Stomach (tissue), 4 donors: ENCODE data around the gene DYNC1LI1.

ENCODE experiments used
- POLR2A ChIP-seq, 4 donors: fragments of 450-650 bp; IDR thresholded peaks; one replicate each; pipeline ENCODE4 v1.6.1; 2016; ENCODE audit warnings: antibody characterized with exemption in 4 of 4, control low read depth in 2 of 4, mild to moderate bottlenecking in 1 of 4, moderate library complexity in 1 of 4
- TF ChIP-seq, protein P1 (sequence below), 7 experiments: fragments of 450-650 bp in 4 of 7; fragments of 200-600 bp in 3 of 7; sonication (generic) in 3 of 7; IDR thresholded peaks; one replicate each; pipeline ENCODE4 v1.5.1; 2016 to 2019; ENCODE audit warnings: antibody characterized with exemption in 7 of 7, control low read depth in 2 of 7, mild to moderate bottlenecking in 1 of 7

DNA sequence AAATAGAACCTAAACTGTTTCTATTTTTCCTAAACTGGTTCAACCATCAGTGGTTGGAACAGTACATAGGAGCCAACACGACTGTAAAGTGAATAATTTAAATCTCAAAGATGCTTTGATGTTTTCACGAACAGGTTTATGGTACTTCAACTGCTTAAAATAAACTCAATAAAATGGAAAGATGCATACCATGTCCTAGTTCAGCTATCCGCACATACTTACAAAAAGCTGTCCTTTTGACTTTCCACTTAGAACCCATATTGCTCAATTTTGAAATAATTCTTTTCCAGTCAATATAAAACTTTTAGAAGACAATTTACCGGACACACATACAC is 68.9 kb downstream of the DYNC1LI1 start:
- TF ChIP-seq, protein P1, sequence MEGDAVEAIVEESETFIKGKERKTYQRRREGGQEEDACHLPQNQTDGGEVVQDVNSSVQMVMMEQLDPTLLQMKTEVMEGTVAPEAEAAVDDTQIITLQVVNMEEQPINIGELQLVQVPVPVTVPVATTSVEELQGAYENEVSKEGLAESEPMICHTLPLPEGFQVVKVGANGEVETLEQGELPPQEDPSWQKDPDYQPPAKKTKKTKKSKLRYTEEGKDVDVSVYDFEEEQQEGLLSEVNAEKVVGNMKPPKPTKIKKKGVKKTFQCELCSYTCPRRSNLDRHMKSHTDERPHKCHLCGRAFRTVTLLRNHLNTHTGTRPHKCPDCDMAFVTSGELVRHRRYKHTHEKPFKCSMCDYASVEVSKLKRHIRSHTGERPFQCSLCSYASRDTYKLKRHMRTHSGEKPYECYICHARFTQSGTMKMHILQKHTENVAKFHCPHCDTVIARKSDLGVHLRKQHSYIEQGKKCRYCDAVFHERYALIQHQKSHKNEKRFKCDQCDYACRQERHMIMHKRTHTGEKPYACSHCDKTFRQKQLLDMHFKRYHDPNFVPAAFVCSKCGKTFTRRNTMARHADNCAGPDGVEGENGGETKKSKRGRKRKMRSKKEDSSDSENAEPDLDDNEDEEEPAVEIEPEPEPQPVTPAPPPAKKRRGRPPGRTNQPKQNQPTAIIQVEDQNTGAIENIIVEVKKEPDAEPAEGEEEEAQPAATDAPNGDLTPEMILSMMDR (IDR thresholded peaks at IDR 0.05): no peak
- TF ChIP-seq POLR2A (IDR thresholded peaks at IDR 0.05): no peak
